ENCODE measurements around the gene UPB1.

- no peak for TF ChIP-seq CTCF (IDR thresholded peaks at IDR 0.05; ENCODE audit: low read depth, low read length, poor library complexity, severe bottlenecking)
- no peak for TF ChIP-seq EZH2phosphoT487 (IDR thresholded peaks at IDR 0.05; ENCODE audit: borderline replicate concordance, low read length)
Measured at GRCh38 chr22:24567668-24568067, 72.5 kb downstream of the UPB1 start.

Measured in DOHH2 (cell line).